Embryonic facial prominence (tissue), 1 donor: ENCODE data around the gene SDK1.
"Not testable (repeated sequence)": the region's sequence is repeated elsewhere in the genome, so short reads cannot be mapped to it uniquely, and the experiment has no call there.

Experiments
- DNase-seq: peaks from one replicate; pipeline ENCODE4 v3.0.0-alpha.2; 2016; ENCODE audit errors: extremely low spot score

The SDK1 gene

GRCh38 chr7:4202954-4203353 is 901.9 kb downstream of the SDK1 start:
- DNase-seq, result no peak

GRCh38 chr7:4203626-4204512 is 902.8 kb downstream of the SDK1 start:
- DNase-seq, result no peak

- no peak for DNase-seq
Observed at GRCh38 chr7:4204513-4205165, 903.6 kb downstream of the SDK1 start.

GRCh38 chr7:4205828-4206227 is 904.8 kb downstream of the SDK1 start:
- no peak for DNase-seq

- DNase-seq, result no peak
Observed at GRCh38 chr7:4207011-4207410, 906.0 kb downstream of the SDK1 start.

- DNase-seq, result no peak
Observed at GRCh38 chr7:4208086-4208485, 907.0 kb downstream of the SDK1 start.

- no peak for DNase-seq
Observed at GRCh38 chr7:4208586-4208985, 907.5 kb downstream of the SDK1 start.

GRCh38 chr7:4209126-4209525 is 908.1 kb downstream of the SDK1 start:
- no peak for DNase-seq

GRCh38 chr7:4209966-4210365 is 908.9 kb downstream of the SDK1 start:
- no peak for DNase-seq

GRCh38 chr7:4210821-4211220 is 909.8 kb downstream of the SDK1 start:
- DNase-seq, result no peak

- DNase-seq, result no peak
Observed at GRCh38 chr7:4211261-4211660, 910.2 kb downstream of the SDK1 start.

- no peak for DNase-seq
Observed at GRCh38 chr7:4212376-4212775, 911.3 kb downstream of the SDK1 start.

- DNase-seq, result no peak
Observed at GRCh38 chr7:4214291-4215155, 913.5 kb downstream of the SDK1 start.

GRCh38 chr7:4215176-4215720 is 914.2 kb downstream of the SDK1 start:
- DNase-seq, result no peak

GRCh38 chr7:4216016-4216415 is 915.0 kb downstream of the SDK1 start:
- DNase-seq, result no peak

- DNase-seq, result not testable (repeated sequence)
Observed at GRCh38 chr7:4217126-4217660, 916.1 kb downstream of the SDK1 start.

- DNase-seq, result no peak
Observed at GRCh38 chr7:4218481-4218880, 917.4 kb downstream of the SDK1 start.

- no peak for DNase-seq
Observed at GRCh38 chr7:4220011-4220410, 919.0 kb downstream of the SDK1 start.

GRCh38 chr7:4221043-4221442 is 920.0 kb downstream of the SDK1 start:
- no peak for DNase-seq

GRCh38 chr7:4222676-4223075 is 921.6 kb downstream of the SDK1 start:
- DNase-seq, result no peak

GRCh38 chr7:4225361-4225771 is 924.3 kb downstream of the SDK1 start:
- no peak for DNase-seq
